ENCODE results near the gene ZBBX.
"Not testable (repeated sequence)": the region's sequence is repeated elsewhere in the genome, so short reads cannot be mapped to it uniquely, and the experiment has no call there.

The ZBBX gene, protein sequence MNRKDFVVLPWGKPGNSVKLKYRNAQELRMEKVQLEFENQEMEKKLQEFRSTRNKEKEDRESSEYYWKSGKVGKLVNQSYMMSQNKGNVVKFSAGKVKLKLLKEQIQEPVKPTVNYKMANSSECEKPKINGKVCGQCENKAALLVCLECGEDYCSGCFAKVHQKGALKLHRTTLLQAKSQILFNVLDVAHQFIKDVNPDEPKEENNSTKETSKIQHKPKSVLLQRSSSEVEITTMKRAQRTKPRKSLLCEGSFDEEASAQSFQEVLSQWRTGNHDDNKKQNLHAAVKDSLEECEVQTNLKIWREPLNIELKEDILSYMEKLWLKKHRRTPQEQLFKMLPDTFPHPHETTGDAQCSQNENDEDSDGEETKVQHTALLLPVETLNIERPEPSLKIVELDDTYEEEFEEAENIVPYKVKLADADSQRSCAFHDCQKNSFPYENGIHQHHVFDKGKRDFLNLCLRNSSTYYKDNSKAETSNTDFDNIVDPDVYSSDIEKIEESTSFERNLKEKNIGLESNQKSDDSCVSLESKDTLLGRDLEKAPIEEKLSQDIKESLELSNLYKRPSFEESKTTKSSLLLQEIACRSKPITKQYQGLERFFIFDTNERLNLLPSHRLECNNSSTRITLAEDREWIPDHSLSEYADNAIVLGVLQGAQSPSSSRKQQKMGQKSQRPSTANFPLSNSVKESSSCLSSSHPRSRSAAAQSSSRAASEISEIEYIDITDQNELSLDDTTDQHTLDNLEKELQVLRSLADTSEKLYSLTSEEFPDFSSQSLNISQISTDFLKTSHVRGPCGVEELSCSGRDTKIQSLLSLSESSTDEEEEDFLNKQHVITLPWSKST

DNA sequence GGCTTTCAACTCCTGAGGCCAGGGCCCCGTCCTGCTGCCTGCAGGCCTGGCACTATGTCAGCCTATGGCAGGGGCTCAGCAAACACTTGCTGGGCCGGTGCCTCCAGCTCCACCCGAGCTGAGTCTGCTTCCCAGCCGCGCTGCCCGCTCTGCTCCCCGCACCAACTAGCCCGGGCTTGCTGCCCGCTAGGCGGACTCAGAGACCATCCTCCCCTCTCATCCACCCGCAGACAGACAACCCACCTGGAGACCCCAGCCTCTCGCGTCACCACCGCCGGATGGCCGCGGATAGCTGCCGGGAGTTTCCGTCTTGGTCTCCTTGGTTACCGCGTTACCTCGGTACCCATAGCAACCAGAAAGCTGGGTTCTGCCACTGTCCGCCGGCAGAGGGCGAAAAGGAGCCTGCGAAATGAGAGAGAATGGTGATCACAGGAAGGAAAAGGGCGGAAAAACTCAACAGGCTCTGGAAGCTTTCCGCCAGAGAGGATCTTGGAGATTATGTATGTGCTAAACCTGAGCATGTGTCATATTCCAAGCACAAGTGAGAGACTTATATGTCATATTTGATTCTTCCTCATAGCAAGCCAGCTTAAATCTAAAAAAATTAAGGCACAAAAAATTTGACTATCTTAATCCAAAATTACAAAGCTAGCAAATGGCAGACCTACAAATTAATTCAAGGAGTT lies at the start of gene ZBBX:
TSS of gene ZBBX (minus strand) at position 294 of the 686 bp plus-strand sequence. CDS start 7,396 bp downstream, outside the sequence.
- no peak within 1 kb of the TSS for H3K27ac ChIP-seq (ENCODE audit: low read length)
- H3K36me3 ChIP-seq (ENCODE audit: control insufficient read depth, low read depth, low read length), result no peaks in the 10 kb centered on the region
- H3K4me3 ChIP-seq (ENCODE audit: low read length), result peak within 1 kb of the TSS; percentile 56
- no peaks in the 10 kb centered on the region for H3K27me3 ChIP-seq (ENCODE audit: control insufficient read depth, insufficient read depth, low read length)
- no peaks in the 10 kb centered on the region for H3K9me3 ChIP-seq (ENCODE audit: control insufficient read depth, low read depth, low read length)
- H3K9ac ChIP-seq (ENCODE audit: low read length), result no peak within 1 kb of the TSS
- no peaks in the 10 kb centered on the region for H3K4me1 ChIP-seq (ENCODE audit: control insufficient read depth, low read depth, low read length)

DNA sequence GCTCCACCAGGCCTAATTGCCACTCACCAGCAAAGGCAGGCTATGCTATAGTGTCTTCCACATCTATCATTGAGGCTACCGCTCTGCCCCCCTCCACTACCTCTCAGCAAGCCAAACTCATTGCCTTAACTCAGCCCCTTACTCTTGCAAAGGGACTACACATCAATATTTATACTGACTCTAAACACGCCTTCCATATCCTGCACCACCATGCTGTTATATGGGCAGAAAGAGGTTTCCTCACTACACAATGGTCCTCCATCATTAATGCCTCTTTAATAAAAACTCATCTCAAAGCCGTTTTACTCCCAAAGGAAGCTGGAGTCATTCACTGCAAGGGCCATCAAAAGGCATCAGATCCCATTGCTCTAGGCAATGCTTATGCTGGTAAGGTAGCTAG lies 46.9 kb upstream of the ZBBX start:
- not testable (repeated sequence) for H3K36me3 ChIP-seq (ENCODE audit: control insufficient read depth, low read depth, low read length); H3K27ac ChIP-seq (ENCODE audit: low read length); H3K9ac ChIP-seq (ENCODE audit: low read length); H3K9me3 ChIP-seq (ENCODE audit: control insufficient read depth, low read depth, low read length); H3K4me1 ChIP-seq (ENCODE audit: control insufficient read depth, low read depth, low read length); H3K4me3 ChIP-seq (ENCODE audit: low read length); H3K27me3 ChIP-seq (ENCODE audit: control insufficient read depth, insufficient read depth, low read length)

DNA sequence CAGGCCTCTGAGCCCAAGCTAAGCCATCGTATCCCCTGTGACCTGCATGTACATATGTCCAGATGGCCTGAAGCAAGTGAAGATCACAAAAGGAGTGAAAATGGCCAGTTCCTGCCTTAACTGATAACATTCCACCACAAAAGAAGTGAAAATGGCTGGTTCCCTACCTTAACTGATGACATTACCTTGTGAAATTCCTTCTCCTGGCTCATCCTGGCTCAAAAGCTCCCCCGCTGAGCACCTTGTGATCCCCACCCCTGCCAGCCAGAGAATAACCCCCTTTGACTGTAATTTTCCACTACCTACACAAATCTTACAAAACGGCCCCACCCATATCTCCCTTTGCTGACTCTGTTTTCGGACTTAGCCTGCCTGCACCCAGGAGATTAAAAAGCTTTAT lies 42.3 kb upstream of the ZBBX start:
- H3K4me1 ChIP-seq (ENCODE audit: control insufficient read depth, low read depth, low read length); H3K27me3 ChIP-seq (ENCODE audit: control insufficient read depth, insufficient read depth, low read length); H3K9me3 ChIP-seq (ENCODE audit: control insufficient read depth, low read depth, low read length); H3K36me3 ChIP-seq (ENCODE audit: control insufficient read depth, low read depth, low read length); H3K4me3 ChIP-seq (ENCODE audit: low read length); H3K9ac ChIP-seq (ENCODE audit: low read length); H3K27ac ChIP-seq (ENCODE audit: low read length): not testable (repeated sequence)

DNA sequence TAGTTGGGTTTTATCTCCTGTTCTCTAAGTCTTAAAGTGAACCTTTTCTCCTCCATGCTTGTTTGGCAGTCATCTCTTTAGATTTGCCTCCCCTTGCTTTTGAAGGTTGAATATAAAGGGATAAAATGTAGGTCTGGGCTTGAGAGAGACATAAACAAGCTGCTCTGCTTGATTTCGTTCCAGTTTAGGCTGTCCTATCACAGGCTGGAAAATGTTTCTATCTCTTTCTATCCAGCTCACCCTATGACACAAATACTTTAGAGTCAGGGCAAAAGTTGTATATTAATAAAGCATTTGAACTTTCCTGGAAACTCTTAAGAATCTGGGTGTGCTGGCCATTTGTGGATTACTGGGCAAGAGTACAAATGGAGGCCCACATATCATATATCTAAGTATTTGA lies 29.5 kb upstream of the ZBBX start:
- H3K27ac ChIP-seq (ENCODE audit: low read length), result no peak overlapping the region
- H3K27me3 ChIP-seq (ENCODE audit: control insufficient read depth, insufficient read depth, low read length), result no peaks in the 10 kb centered on the region
- H3K36me3 ChIP-seq (ENCODE audit: control insufficient read depth, low read depth, low read length), result no peaks in the 10 kb centered on the region
- no peaks in the 10 kb centered on the region for H3K9me3 ChIP-seq (ENCODE audit: control insufficient read depth, low read depth, low read length)
- H3K4me3 ChIP-seq (ENCODE audit: low read length), result no peak overlapping the region
- no peak overlapping the region for H3K9ac ChIP-seq (ENCODE audit: low read length)
- no peaks in the 10 kb centered on the region for H3K4me1 ChIP-seq (ENCODE audit: control insufficient read depth, low read depth, low read length)

DNA sequence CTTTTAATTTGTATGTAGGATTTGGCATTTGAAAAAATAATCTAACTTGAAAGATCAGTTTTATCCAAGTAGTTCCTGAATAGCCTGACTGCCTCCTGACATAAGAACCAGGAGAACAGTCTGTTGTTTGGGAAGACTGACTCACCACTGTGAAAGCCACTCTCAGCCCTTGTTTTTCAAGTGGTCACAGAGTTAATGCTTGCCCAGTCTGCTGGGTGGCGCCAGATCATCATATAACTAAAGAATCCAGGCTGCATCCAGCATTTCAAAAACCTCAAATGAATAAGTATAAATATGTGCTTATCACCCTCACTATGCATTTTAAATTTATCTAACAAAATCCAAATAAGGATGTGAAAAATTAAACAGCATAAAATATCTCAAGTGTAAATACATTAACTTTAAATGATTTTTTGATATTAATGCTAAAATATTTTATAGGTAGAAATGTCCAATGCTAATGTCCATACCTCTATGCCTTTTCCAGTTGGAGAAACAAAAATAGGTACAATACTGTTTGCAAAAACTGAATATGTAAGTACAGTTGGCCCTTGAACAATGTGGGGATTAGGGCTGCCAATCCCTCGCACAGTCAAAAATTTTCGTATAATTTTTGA lies 26.9 kb upstream of the ZBBX start:
- Histone ChIP-seq H3K36me3 (ENCODE audit: control insufficient read depth, low read depth, low read length) (no peaks in the 10 kb centered on the region), H3K9ac (ENCODE audit: low read length) (no peak overlapping the region), H3K4me3 (ENCODE audit: low read length) (no peak overlapping the region), H3K4me1 (ENCODE audit: control insufficient read depth, low read depth, low read length) (no peaks in the 10 kb centered on the region), H3K27ac (ENCODE audit: low read length) (no peak overlapping the region), H3K27me3 (ENCODE audit: control insufficient read depth, insufficient read depth, low read length) (no peaks in the 10 kb centered on the region), H3K9me3 (ENCODE audit: control insufficient read depth, low read depth, low read length) (no peaks in the 10 kb centered on the region)

DNA sequence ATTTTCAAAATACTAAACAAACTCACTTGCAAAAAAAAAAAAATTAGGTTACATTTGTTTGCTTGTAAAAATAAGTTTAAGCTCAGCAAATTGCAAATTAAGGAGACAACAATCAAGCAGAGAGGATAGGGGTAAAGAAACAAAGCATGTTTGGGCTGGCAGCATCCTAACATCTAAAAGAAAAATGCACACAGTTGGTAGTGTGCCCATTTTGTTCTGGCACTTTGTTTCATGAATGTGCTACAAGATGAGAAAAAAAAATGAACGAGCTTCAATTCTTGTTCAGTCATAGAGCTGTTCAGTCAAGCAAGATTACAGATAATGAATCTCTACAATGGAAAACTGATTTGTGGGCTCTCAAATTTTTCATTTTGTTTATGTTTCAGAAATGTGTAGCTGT lies 17.7 kb upstream of the ZBBX start:
- H3K36me3 ChIP-seq (ENCODE audit: control insufficient read depth, low read depth, low read length), result no peaks in the 10 kb centered on the region

DNA sequence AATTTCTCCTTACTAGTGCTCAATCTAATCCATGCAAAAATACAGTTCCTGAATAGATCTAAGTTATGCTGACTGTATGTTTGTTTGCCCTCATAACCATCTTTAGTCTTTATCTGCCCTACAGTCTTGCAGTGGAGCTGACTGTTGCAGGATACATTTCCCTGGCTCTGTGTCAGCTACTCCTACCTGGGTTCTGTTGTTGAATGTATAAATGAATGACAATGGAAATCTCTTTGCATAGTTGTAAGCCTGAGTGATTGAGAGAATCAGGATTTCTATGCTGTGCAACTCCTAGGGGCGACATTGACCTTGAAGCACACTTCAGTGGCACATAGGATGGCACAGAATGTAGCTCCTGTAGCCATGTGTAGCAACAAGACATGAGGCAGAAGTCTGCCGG lies 16.0 kb upstream of the ZBBX start:
- Histone ChIP-seq H3K9ac (ENCODE audit: low read length) (no peak overlapping the region), H3K27ac (ENCODE audit: low read length) (no peak overlapping the region), H3K27me3 (ENCODE audit: control insufficient read depth, insufficient read depth, low read length) (no peaks in the 10 kb centered on the region), H3K4me3 (ENCODE audit: low read length) (no peak overlapping the region), H3K4me1 (ENCODE audit: control insufficient read depth, low read depth, low read length) (peaks cover 18% of the 10 kb centered on the region), H3K9me3 (ENCODE audit: control insufficient read depth, low read depth, low read length) (no peaks in the 10 kb centered on the region), H3K36me3 (ENCODE audit: control insufficient read depth, low read depth, low read length) (no peaks in the 10 kb centered on the region)

More for the DNA sequence above, 17.7 kb upstream of the ZBBX start:
- Histone ChIP-seq H3K27me3 (ENCODE audit: control insufficient read depth, insufficient read depth, low read length) (no peaks in the 10 kb centered on the region), H3K27ac (ENCODE audit: low read length) (no peak overlapping the region), H3K4me3 (ENCODE audit: low read length) (no peak overlapping the region), H3K9ac (ENCODE audit: low read length) (no peak overlapping the region), H3K4me1 (ENCODE audit: control insufficient read depth, low read depth, low read length) (peaks cover 18% of the 10 kb centered on the region), H3K9me3 (ENCODE audit: control insufficient read depth, low read depth, low read length) (no peaks in the 10 kb centered on the region)

DNA sequence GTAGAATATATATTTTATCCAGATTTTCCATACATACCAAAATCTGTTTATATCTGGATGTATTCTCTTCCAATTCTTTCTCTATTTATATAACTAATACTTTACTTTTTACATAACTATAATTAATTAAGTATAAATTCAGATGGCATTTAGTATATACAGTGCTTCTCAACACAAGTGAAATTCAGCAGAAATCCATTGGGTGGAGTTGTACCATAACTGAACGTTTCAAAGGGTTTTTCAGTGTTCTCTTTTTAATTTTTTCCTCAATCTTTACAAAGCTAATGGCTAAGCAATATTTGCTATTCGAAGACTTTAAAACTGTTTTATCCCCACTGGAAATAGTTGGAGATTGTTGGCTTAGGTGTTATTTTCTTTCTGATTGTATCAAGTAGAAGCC lies 13.9 kb upstream of the ZBBX start:
- H3K36me3 ChIP-seq (ENCODE audit: control insufficient read depth, low read depth, low read length), result no peaks in the 10 kb centered on the region

DNA sequence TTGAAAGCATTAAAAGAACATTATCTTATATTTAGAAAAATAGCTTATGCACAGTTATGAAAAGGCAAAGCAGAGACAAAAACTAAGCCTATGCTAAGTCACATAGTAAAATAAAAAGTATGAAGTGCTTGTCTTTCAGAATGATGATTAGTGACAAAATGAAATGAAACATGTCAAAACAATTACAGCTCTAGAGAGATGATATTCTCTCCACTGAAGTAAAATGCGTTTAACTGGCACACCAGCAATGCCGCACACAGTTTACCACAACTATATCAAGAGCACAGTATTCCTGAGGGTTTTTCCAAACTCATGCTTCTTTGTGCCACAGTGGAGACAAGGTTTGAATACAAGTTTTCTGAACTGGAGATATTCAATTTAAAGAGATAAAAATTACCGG lies 2.1 kb upstream of the ZBBX start:
- Histone ChIP-seq H3K27ac (ENCODE audit: low read length) (no peak overlapping the region), H3K4me1 (ENCODE audit: control insufficient read depth, low read depth, low read length) (no peaks in the 10 kb centered on the region), H3K4me3 (ENCODE audit: low read length) (no peak overlapping the region), H3K27me3 (ENCODE audit: control insufficient read depth, insufficient read depth, low read length) (no peaks in the 10 kb centered on the region), H3K9me3 (ENCODE audit: control insufficient read depth, low read depth, low read length) (no peaks in the 10 kb centered on the region), H3K9ac (ENCODE audit: low read length) (no peak overlapping the region), H3K36me3 (ENCODE audit: control insufficient read depth, low read depth, low read length) (no peaks in the 10 kb centered on the region)

More for the DNA sequence above, 13.9 kb upstream of the ZBBX start:
- H3K9me3 ChIP-seq (ENCODE audit: control insufficient read depth, low read depth, low read length), result no peaks in the 10 kb centered on the region
- H3K9ac ChIP-seq (ENCODE audit: low read length), result no peak overlapping the region
- H3K4me1 ChIP-seq (ENCODE audit: control insufficient read depth, low read depth, low read length), result peaks cover 18% of the 10 kb centered on the region
- H3K27ac ChIP-seq (ENCODE audit: low read length), result no peak overlapping the region
- H3K27me3 ChIP-seq (ENCODE audit: control insufficient read depth, insufficient read depth, low read length), result no peaks in the 10 kb centered on the region
- H3K4me3 ChIP-seq (ENCODE audit: low read length), result no peak overlapping the region

DNA sequence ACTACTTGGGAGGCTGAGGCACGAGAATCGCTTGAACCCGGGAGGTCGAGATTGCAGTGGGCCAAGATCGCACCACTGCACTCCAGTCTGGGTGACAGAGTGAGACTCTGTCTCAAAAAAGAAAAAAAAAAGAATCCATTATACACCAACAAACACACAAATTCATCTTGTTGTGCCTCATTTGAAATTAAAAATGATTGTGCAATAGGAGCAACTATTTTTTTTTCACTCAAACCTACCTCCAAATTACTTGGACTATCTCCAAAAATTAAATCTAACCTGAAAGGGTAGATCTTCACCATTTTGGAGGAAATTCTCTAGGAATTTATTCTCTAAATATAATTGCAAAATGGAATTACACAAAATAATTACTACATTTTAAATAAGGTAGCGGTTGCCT lies 4.6 kb downstream of the ZBBX start:
- H3K27ac ChIP-seq (ENCODE audit: low read length), result no peak overlapping the region
- H3K9me3 ChIP-seq (ENCODE audit: control insufficient read depth, low read depth, low read length), result no peaks in the 10 kb centered on the region
- H3K36me3 ChIP-seq (ENCODE audit: control insufficient read depth, low read depth, low read length), result no peaks in the 10 kb centered on the region
- H3K4me3 ChIP-seq (ENCODE audit: low read length), result no peak overlapping the region
- H3K4me1 ChIP-seq (ENCODE audit: control insufficient read depth, low read depth, low read length), result no peaks in the 10 kb centered on the region
- H3K9ac ChIP-seq (ENCODE audit: low read length), result no peak overlapping the region
- no peaks in the 10 kb centered on the region for H3K27me3 ChIP-seq (ENCODE audit: control insufficient read depth, insufficient read depth, low read length)

DNA sequence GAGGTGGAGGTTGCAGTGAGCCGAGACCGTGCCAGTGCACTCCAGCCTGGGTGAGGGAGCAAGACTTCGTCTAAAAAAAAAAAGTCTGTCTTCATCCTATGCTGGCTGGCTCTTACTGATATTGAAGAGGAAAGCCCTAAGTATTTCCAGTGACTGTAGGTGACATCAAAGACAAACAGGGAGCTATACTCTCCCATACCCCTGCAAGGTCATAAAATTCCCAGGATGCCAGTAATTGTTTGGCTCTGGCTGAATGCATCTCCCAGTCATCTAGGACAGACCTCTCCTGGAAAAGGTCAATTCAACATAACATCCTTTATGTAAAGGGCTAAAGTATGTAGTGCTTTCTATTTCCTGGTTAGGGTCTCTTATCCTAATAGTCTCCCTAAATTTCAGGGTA lies 8.0 kb downstream of the ZBBX start:
- no peaks in the 10 kb centered on the region for H3K4me1 ChIP-seq (ENCODE audit: control insufficient read depth, low read depth, low read length)
- no peak overlapping the region for H3K4me3 ChIP-seq (ENCODE audit: low read length)
- H3K27me3 ChIP-seq (ENCODE audit: control insufficient read depth, insufficient read depth, low read length), result no peaks in the 10 kb centered on the region
- H3K9me3 ChIP-seq (ENCODE audit: control insufficient read depth, low read depth, low read length), result no peaks in the 10 kb centered on the region
- H3K9ac ChIP-seq (ENCODE audit: low read length), result no peak overlapping the region
- H3K36me3 ChIP-seq (ENCODE audit: control insufficient read depth, low read depth, low read length), result no peaks in the 10 kb centered on the region
- no peak overlapping the region for H3K27ac ChIP-seq (ENCODE audit: low read length)

All from iPS-18a (cell line).